ENCODE results near the gene CBR3. TPM values are rescaled to one million over a fixed set of nuclear protein-coding genes. Genes with fewer than 3 reads are reported as not detected.

CBR3 gene
- total and polyA plus RNA-seq, 2 of the 13 experiments (the other 11 are each of a cell fraction or from before 2014, with no cell fraction given): not detected

GRCh38 chr21:36156815-36157670 is 22.2 kb downstream of the CBR3 start, which contains the start of gene DOP1B (continued):
- TF ChIP-seq TIGD3 (CRISPR knock-in tag; IDR thresholded peaks at IDR 0.05; ENCODE audit: borderline replicate concordance) (no peak), TFE3 (CRISPR knock-in tag; IDR thresholded peaks at IDR 0.05) (no peak), POLR2A (IDR thresholded peaks at IDR 0.05; ENCODE audit: insufficient read depth in 1 of 2, low read depth in 2 of 2, low read length in 2 of 2) (peak; percentile 38 to 76), ZBTB26 (CRISPR knock-in tag; IDR thresholded peaks at IDR 0.05; ENCODE audit: borderline replicate concordance) (no peak), RCOR2 (CRISPR knock-in tag; IDR thresholded peaks at IDR 0.05) (no peak), POLR2AphosphoS2 (IDR thresholded peaks at IDR 0.05; ENCODE audit: low read depth, low read length) (no peak), CSRNP2 (CRISPR knock-in tag; conservative IDR thresholded peaks at IDR 0.05; ENCODE audit: low read depth) (no peak), ZFP90 (CRISPR knock-in tag; IDR thresholded peaks at IDR 0.05; ENCODE audit: borderline replicate concordance) (no peak), CHCHD3 (CRISPR knock-in tag; IDR thresholded peaks at IDR 0.05) (no peak), ZNF704 (CRISPR knock-in tag; IDR thresholded peaks at IDR 0.05; ENCODE audit: borderline replicate concordance) (0 out of 2 replicates have a peak, but pooled peaks have one; percentile 41), ZBTB39 (CRISPR knock-in tag; IDR thresholded peaks at IDR 0.05) (no peak), ZNF691 (CRISPR knock-in tag; IDR thresholded peaks at IDR 0.05; ENCODE audit: borderline replicate concordance, low read depth) (no peak), REPIN1 (CRISPR knock-in tag; IDR thresholded peaks at IDR 0.05; ENCODE audit: borderline replicate concordance, low read depth) (0 out of 2 replicates have a peak, but pooled peaks have one; percentile 25), SRSF9 (IDR thresholded peaks at IDR 0.05; ENCODE audit: borderline replicate concordance, insufficient read depth, low read depth, low read length, poor library complexity, severe bottlenecking) (no peak), HOXA9 (CRISPR knock-in tag; IDR thresholded peaks at IDR 0.05; ENCODE audit: borderline replicate concordance) (peak; percentile 32; the same call in 1 of the 2 replicates), ASH2L (IDR thresholded peaks at IDR 0.05; ENCODE audit: insufficient read length, low read depth, low read length) (peak; percentile 36), ZNF850 (CRISPR knock-in tag; conservative IDR thresholded peaks at IDR 0.05) (no peak)
